MCF 10A (cell line): ENCODE results near the gene AGAP5. TPM values are rescaled to one million over a fixed set of nuclear protein-coding genes. Genes with fewer than 3 reads are reported as not detected.
"Not testable (repeated sequence)": the region's sequence is repeated elsewhere in the genome, so short reads cannot be mapped to it uniquely, and the experiment has no call there.

ENCODE experiments used
- BruUV-seq: library from RNA; stranded (reverse); fragments of 400-500 nt; replicated peaks from 2 replicates; lab custom pipeline; 2021; lab: Mats Ljungman, UMichigan
- CTCF ChIA-PET: fragments of 300-600 bp; sonication (Branson Sonifier 250); formaldehyde crosslinking; extraction: SDS; loops from one replicate; lab custom pipeline; 2021; ENCODE audit warnings: antibody characterized with exemption, inconsistent platforms; lab: Yijun Ruan, JAX
- POLR2A ChIA-PET: fragments of 300-600, 350-650 bp; sonication (Branson Sonifier 250); formaldehyde crosslinking; extraction: SDS; loops from one replicate; lab custom pipeline; 2020; ENCODE audit warnings: antibody characterized with exemption, inconsistent platforms; lab: Yijun Ruan, JAX
- DNase-seq: peaks from one replicate; pipeline ENCODE4 v3.0.0-alpha.2; 2018; ENCODE audit not compliant: unreplicated experiment
- H3K27ac Mint-ChIP-seq: one replicate; pipeline ENCODE4 v1.8.0; 2022; ENCODE audit warnings: mild to moderate bottlenecking, low read depth, mixed read lengths; ENCODE audit not compliant: unreplicated experiment
- H3K27me3 Mint-ChIP-seq: one replicate; pipeline ENCODE4 v1.8.0; 2022; ENCODE audit warnings: mixed read lengths; ENCODE audit not compliant: insufficient read depth, unreplicated experiment
- H3K36me3 Mint-ChIP-seq: one replicate; pipeline ENCODE4 v1.8.0; 2022; ENCODE audit warnings: mild to moderate bottlenecking, moderate library complexity, mixed read lengths; ENCODE audit not compliant: insufficient read depth, unreplicated experiment
- H3K4me1 Mint-ChIP-seq: one replicate; pipeline ENCODE4 v1.8.0; 2022; ENCODE audit warnings: mixed read lengths; ENCODE audit not compliant: insufficient read depth, unreplicated experiment
- H3K4me3 Mint-ChIP-seq: one replicate; pipeline ENCODE4 v1.8.0; 2022; ENCODE audit warnings: mild to moderate bottlenecking, moderate library complexity, mixed read lengths; ENCODE audit not compliant: unreplicated experiment
- H3K9me3 Mint-ChIP-seq: one replicate; pipeline ENCODE4 v1.8.0; 2022; ENCODE audit warnings: mixed read lengths; ENCODE audit not compliant: unreplicated experiment
- intact Hi-C: fragments of 100-400 bp; cut with micrococcal nuclease; formaldehyde crosslinking; loops from 2 replicates; pipeline ENCODE4 v1.14.1; 2022
- total RNA-seq: library from RNA; stranded (reverse); gene quantifications from 2 replicates; pipeline ENCODE4 v1.2.3, GENCODE V29; 2022

AGAP5 gene
- total RNA-seq, 1 experiment from 2014 or later = 16.0 TPM

DNA sequence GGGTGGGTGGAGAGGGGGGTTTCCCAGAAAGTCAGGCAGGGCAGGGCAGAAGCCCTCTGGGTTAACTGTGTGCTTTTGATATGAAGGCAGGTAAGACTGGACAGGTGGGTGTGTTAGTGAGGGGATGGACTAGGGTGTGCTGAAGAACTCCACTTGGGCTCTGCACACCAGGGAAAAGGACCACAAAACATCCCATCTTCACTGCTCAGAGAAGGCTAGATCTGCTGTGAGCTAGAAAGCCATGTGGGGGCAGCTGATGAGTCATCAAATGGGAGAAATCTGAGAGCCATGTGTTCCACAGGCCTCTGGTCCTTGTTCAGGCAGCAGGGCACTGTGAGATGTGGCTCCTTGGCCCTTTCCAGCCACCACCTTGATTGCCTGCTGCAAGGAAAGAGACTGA is 9.7 kb upstream of the AGAP5 start:
- DNase-seq, CTCF ChIA-PET, H3K4me1 Mint-ChIP-seq, intact Hi-C loops, H3K4me3 Mint-ChIP-seq, H3K27me3 Mint-ChIP-seq, BruUV-seq, H3K27ac Mint-ChIP-seq, H3K9me3 Mint-ChIP-seq, POLR2A ChIA-PET: not testable (repeated sequence)
- H3K36me3 Mint-ChIP-seq = peaks cover 53% of the 10 kb centered on the region

DNA sequence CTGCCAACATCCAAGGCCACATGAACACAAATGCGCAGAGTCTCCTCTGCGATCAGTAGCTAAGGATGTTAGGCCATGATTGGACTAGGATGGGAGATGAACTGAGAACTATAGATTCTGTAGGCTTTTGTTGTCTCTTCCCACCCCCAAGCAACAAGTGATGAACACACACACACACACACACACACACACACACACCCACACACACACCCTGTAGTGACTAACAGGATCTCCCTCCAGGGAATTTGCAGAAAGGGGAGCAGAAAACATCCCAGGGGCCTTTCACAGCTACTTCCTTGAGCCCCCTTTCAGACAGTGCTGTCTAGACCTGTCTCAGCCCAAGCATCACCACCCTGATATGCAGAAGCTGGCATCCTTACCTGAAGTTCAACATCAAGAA is 8.6 kb upstream of the AGAP5 start:
- H3K9me3 Mint-ChIP-seq, BruUV-seq, DNase-seq, H3K4me1 Mint-ChIP-seq, H3K4me3 Mint-ChIP-seq, H3K27ac Mint-ChIP-seq, POLR2A ChIA-PET, H3K27me3 Mint-ChIP-seq, intact Hi-C loops: not testable (repeated sequence)
- CTCF ChIA-PET = interaction anchor here (0.6 kb wide), 1 partner anchor 10 kb away, joined by 3 read pairs; no protein-coding TSS in a partner anchor
- H3K36me3 Mint-ChIP-seq = peaks cover 43% of the 10 kb centered on the region

DNA sequence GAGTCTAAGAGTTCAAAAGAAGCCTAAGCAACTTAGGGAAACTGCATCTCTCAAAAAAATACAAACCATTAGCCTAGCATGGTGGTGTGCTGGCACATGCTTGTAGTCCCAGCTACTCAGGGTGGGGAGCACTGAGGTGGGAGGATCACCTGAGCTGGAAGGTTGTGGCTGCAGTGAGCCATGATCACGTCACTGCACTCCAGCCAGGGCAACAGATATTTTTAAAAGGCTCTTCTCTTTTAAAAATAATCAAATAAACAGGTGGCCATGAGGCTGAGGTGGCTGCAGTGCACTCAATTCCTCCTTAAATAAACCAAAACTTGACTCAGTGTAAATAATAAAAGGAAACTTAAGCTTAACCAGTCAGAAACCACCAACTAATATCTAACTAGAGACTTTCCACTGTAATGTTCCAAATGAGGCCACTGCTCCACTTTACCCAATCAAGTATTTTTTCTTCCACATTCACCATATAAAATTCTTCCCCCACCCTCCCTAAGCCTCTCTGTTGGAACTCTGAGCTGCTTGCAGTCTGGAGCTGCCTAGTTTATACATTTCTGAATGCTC is 7.7 kb upstream of the AGAP5 start:
- intact Hi-C loops = not testable (repeated sequence)

DNA sequence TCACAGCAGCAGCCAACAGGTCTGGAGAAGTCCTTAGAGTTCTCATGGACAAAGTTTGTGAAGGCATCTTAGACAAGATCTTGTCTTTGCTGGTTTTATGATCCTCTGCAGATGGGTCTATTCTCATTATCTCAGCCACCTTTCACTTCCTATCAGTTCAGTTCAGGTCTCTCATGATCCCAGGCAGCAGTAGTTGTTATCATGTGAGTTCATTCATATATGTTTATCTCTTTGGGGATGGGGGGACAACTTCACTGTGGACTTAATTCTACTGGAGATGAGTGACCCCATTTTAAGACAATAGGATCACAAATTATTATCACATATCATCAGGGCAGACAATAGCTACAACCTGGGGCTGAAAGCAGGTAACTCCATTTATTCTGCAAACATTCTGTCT is 6.0 kb upstream of the AGAP5 start:
- H3K9me3 Mint-ChIP-seq, H3K27ac Mint-ChIP-seq, H3K4me1 Mint-ChIP-seq, H3K27me3 Mint-ChIP-seq, intact Hi-C loops, POLR2A ChIA-PET, DNase-seq, BruUV-seq, H3K4me3 Mint-ChIP-seq, CTCF ChIA-PET: not testable (repeated sequence)
- H3K36me3 Mint-ChIP-seq = peaks cover 41% of the 10 kb centered on the region

More for the DNA sequence above, 7.7 kb upstream of the AGAP5 start:
- CTCF ChIA-PET = interaction anchor here (0.6 kb wide), 1 partner anchor 11 kb away, joined by 3 read pairs; no protein-coding TSS in a partner anchor
- BruUV-seq, H3K4me1 Mint-ChIP-seq, H3K27me3 Mint-ChIP-seq, H3K27ac Mint-ChIP-seq, POLR2A ChIA-PET, H3K9me3 Mint-ChIP-seq, DNase-seq, H3K4me3 Mint-ChIP-seq: not testable (repeated sequence)
- H3K36me3 Mint-ChIP-seq = peaks cover 41% of the 10 kb centered on the region

DNA sequence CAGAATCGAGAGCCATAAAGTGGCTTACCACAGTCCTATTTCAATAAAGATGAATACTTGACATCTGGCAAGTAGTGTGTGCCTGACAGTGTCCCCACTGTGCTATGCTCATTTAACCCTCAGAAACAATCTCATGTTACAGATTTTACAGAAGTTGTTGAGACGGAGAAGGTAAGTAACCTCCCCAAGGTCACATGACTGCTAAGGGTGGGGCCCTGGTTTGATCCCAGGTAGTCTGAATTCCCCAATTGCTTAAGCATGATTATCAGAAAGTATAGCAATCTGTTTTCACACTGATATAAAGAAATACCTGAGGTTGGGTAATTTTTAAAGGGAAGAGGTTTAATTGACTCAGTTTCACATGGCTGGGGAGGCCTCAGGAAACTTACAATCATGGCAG is 910 bp upstream of the AGAP5 start:
- H3K36me3 Mint-ChIP-seq = peaks cover 23% of the 10 kb centered on the region
- H3K4me3 Mint-ChIP-seq, intact Hi-C loops, DNase-seq, H3K27ac Mint-ChIP-seq, POLR2A ChIA-PET, H3K9me3 Mint-ChIP-seq, CTCF ChIA-PET, BruUV-seq, H3K27me3 Mint-ChIP-seq, H3K4me1 Mint-ChIP-seq: not testable (repeated sequence)

DNA sequence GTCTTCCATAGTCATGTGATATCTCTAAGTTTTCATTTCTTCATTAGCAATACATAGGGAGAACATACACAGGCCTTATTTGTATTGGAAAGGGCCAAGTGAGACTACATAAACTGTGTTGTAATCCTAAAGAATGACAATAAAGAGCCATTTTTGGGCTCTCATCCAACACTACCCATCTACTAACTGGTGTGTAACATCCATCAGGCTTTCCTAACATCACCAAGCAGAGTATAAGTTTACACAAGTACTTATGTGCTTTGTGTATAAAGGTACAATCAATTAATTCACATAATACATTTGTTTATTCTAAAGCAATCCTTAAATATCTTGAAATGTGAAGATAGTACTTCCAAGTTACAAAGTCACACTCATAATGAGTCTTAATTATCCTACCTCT is 2.6 kb downstream of the AGAP5 start:
- intact Hi-C loops, H3K4me3 Mint-ChIP-seq, H3K9me3 Mint-ChIP-seq, H3K36me3 Mint-ChIP-seq, CTCF ChIA-PET, H3K27ac Mint-ChIP-seq, POLR2A ChIA-PET, BruUV-seq, H3K4me1 Mint-ChIP-seq, H3K27me3 Mint-ChIP-seq: not testable (repeated sequence)
- peak; percentile 0 for DNase-seq

DNA sequence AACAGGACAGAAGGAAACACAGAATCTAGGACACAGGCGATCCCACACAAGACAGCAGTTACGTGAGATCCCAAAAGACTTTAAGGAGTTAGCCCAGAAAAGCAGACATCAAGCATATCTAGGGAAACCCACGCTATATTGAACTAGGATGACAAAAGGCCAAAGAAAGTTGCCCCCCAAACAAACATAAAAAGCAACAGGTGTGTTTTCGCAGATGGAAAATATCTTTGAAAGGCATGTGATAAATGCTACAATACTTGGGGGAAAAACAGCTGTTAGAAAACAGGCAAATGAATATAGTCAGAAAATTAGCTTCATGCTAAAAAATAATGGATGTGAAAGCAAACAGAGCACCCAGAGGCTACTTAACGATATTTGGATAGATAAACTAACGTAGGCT is 7.2 kb downstream of the AGAP5 start:
- H3K27me3 Mint-ChIP-seq, H3K9me3 Mint-ChIP-seq, CTCF ChIA-PET, intact Hi-C loops, BruUV-seq, DNase-seq, H3K4me3 Mint-ChIP-seq, H3K36me3 Mint-ChIP-seq, H3K4me1 Mint-ChIP-seq, H3K27ac Mint-ChIP-seq, POLR2A ChIA-PET: not testable (repeated sequence)

DNA sequence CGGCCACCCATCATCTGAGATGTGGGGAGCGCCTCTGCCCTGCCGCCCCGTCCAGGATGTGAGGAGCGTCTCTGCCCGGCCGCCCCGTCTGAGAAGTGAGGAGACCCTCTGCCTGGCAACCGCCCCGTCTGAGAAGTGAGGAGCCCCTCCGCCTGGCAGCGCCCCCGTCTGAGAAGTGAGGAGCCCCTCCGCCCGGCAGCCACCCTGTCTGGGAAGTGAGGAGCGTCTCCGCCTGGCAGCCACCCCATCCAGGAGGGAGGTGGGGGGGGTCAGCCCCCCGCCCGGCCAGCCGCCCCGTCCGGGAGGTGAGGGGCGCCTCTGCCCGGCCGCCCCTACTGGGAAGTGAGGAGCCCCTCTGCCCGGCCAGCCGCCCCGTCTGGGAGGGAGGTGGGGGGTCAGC is 8.3 kb downstream of the AGAP5 start:
- POLR2A ChIA-PET, H3K4me1 Mint-ChIP-seq, H3K27ac Mint-ChIP-seq, BruUV-seq, H3K9me3 Mint-ChIP-seq, H3K27me3 Mint-ChIP-seq, H3K4me3 Mint-ChIP-seq, CTCF ChIA-PET, DNase-seq, H3K36me3 Mint-ChIP-seq, intact Hi-C loops: not testable (repeated sequence)

DNA sequence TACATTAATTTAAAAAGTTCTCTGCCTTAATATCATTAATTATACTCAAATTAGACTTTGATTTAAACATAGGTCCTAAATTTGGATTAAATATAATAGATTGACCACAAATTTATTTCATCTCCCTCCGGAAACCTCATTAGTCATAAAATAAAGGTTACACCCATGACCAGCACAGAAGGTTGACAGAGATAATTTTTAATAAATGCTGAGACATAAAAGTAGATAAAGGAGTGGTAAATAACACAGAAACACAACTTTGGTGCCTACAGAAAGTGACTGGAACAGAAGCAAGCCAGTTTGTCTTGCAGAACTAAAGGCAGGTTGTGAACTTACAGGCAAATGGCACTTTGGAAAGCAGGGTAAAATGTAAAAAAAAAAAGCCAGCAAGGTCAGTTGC is 10.3 kb downstream of the AGAP5 start:
- intact Hi-C loops, DNase-seq, H3K4me1 Mint-ChIP-seq, CTCF ChIA-PET, BruUV-seq, H3K27me3 Mint-ChIP-seq, H3K9me3 Mint-ChIP-seq, POLR2A ChIA-PET, H3K36me3 Mint-ChIP-seq, H3K4me3 Mint-ChIP-seq, H3K27ac Mint-ChIP-seq: not testable (repeated sequence)
